ENCODE data around the gene LRP1B.

LRP1B gene

DNA sequence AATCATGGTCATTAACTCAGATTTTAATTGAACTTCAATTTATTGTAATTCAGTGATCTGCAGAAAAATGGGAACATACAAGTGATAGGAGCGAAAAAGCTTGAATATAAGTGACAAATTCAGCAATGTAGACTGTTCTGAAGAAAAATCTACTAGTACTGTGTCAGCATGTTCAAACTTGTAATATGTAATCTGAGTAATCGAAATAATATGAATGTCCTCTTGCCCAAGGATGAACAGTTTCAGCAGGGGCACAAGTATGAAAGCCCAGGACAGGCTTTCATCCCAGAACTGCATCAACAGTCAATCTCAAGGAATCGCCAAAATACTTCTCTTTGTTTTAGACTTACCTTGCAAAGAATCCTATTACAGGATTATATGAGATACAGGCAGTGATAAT lies 1110.5 kb downstream of the LRP1B start:
- DNase-seq (ENCODE audit: extremely low read depth, low read depth), result no peak

DNA sequence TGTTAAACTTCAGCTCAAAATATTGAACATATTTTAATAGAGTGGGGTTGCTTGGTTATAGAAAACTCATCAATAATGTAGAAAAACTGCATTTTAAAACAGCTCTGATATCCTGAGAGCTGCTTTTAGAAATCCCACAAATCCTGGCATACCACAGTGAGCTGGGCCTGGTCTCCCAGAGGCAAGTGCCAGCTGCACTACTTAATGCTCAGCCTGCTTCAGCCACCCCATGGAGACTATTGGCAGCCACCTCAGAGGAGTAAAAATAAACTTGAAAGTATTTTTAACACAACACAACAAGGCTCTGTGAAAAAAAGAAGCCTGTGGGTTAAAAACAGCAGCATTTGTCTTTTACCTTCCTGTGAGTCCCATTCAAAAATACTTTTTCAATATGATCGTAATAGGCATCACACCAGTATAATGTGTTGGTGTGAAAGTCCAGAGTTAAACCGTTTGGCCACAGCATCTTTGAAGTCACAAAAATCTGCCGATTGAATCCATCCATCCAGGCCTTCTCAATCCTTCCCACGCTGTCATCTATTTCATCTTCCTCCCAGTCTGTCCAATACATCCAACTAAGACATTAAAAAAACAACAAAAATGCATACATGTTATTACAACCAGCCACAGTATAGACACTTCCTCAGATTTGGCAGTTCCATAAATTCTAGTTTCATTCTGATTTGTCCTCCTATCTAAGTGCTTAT lies 1115.3 kb downstream of the LRP1B start:
- no peak for DNase-seq (ENCODE audit: extremely low read depth, low read depth)
- TF ChIP-seq, protein P1, sequence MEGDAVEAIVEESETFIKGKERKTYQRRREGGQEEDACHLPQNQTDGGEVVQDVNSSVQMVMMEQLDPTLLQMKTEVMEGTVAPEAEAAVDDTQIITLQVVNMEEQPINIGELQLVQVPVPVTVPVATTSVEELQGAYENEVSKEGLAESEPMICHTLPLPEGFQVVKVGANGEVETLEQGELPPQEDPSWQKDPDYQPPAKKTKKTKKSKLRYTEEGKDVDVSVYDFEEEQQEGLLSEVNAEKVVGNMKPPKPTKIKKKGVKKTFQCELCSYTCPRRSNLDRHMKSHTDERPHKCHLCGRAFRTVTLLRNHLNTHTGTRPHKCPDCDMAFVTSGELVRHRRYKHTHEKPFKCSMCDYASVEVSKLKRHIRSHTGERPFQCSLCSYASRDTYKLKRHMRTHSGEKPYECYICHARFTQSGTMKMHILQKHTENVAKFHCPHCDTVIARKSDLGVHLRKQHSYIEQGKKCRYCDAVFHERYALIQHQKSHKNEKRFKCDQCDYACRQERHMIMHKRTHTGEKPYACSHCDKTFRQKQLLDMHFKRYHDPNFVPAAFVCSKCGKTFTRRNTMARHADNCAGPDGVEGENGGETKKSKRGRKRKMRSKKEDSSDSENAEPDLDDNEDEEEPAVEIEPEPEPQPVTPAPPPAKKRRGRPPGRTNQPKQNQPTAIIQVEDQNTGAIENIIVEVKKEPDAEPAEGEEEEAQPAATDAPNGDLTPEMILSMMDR (IDR thresholded peaks at IDR 0.05; ENCODE audit: low read depth, low read length), result no peak

More for the DNA sequence above, 1110.5 kb downstream of the LRP1B start:
- TF ChIP-seq, protein P1 (IDR thresholded peaks at IDR 0.05; ENCODE audit: low read depth, low read length), result no peak

GRCh38 chr2:141003967-141004657 lies 1126.7 kb downstream of the LRP1B start:
- TF ChIP-seq, protein P1 (IDR thresholded peaks at IDR 0.05; ENCODE audit: low read depth, low read length), result no peak
- DNase-seq (ENCODE audit: extremely low read depth, low read depth), result no peak

DNA sequence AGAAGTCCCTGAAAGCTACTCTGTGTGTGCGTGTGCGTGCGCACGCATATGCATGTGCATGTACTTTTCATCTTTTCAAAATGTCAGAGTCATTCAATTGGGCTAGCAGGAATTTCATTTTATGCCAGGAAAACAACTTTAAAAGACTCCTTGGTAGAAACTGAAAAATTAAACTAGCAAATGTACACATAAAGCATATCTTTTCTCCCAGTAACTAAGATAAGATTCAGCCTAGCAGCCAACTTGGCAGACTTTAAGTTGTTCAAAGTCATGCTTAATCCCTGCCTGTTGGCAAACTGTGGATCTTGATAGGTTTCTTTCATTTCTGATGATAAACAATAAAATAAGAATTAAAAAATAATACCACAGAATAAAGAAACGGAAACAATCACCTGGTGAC lies 1129.1 kb downstream of the LRP1B start:
- no peak for DNase-seq (ENCODE audit: extremely low read depth, low read depth)
- TF ChIP-seq, protein P1 (IDR thresholded peaks at IDR 0.05; ENCODE audit: low read depth, low read length), result no peak

- no peak for DNase-seq (ENCODE audit: extremely low read depth, low read depth)
- TF ChIP-seq, protein P1 (IDR thresholded peaks at IDR 0.05; ENCODE audit: low read depth, low read length), result no peak
These were observed 1132.2 kb downstream of the LRP1B start for GRCh38 chr2:140998577-140998976.

DNA sequence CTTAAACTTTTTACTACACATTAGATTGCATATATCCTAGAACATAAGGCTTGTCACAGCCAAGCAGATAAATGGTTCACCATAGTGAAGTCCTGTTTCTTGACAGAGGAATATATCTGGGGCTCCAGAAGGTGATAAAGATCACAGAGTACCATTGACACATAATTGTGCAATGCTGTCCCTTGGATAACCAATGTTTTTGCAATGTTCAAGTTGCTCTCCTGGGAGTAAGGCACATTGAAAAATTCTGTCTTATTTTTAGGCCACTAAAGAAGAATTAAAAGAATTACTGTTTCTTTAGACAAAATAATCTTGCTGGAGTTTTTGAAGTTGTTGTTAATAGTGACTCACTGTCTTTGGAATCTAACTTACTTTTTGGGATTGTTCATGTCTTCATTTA lies 1132.8 kb downstream of the LRP1B start:
- TF ChIP-seq, protein P1 (IDR thresholded peaks at IDR 0.05; ENCODE audit: low read depth, low read length), result no peak
- DNase-seq (ENCODE audit: extremely low read depth, low read depth), result no peak

DNA sequence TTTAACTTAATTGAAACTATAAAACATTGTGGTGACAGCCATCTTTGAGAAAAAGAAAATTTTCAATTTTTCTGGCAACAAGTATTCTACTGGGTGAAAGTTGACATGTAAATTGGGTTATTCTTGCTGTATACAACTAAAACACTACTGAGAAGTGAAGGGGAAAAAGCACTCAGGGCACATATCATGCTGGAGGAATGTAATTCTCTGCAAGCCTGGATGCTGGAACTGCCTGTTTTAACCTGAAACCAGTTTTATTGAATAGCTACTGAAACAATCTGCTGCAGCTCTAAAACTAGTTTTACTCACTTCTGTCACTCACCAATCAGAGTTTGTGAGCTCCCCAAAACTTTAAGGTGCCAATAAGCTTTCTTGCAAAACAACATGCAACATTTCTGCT lies 1136.0 kb downstream of the LRP1B start:
- no peak for DNase-seq (ENCODE audit: extremely low read depth, low read depth)

More for the DNA sequence above, 1136.0 kb downstream of the LRP1B start:
- TF ChIP-seq, protein P1 (IDR thresholded peaks at IDR 0.05; ENCODE audit: low read depth, low read length), result no peak

Measured in AG09319 (cell line).